ENCODE data around the gene EPX.

EPX gene

DNA sequence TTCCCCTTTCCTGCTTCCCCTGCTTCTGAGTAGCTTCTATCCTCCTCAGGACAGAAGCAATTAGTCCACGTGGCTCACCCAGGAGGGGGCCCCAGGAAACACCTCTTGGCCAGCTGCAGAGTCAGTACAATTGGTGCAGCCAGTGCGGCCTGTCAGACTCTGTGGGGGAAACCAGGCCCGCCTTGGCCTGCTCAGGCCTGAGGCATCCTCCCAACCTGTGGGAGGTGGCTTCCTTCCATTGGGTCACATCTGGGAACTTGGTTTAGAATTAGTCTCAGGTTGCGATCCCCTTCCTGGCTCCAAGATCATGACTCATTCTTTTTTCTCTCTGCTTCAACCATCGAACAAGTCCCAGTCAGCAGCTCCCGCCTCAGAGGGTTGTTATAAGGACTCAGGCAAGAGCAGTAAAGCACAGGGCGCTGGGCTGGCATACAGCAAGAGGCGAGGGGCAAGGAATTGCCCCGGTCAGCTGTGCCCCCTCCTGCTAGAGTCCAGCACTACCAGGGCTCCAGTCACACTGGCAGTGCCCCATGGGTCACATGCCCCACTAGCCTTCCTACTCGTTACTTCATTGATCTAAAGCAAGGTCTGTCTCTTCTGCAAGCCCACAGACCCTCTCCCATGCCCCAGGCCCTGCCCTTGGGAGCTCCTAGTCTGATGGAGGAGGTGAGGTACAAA lies 8.1 kb upstream of the EPX start:
- DNase-seq, result peak; percentile 90
- in situ Hi-C loops (cut with MboI; ENCODE audit: low pct_unique_long_range_greater_than_20kb, low sequenced_read_pairs), result no loop called here

DNA sequence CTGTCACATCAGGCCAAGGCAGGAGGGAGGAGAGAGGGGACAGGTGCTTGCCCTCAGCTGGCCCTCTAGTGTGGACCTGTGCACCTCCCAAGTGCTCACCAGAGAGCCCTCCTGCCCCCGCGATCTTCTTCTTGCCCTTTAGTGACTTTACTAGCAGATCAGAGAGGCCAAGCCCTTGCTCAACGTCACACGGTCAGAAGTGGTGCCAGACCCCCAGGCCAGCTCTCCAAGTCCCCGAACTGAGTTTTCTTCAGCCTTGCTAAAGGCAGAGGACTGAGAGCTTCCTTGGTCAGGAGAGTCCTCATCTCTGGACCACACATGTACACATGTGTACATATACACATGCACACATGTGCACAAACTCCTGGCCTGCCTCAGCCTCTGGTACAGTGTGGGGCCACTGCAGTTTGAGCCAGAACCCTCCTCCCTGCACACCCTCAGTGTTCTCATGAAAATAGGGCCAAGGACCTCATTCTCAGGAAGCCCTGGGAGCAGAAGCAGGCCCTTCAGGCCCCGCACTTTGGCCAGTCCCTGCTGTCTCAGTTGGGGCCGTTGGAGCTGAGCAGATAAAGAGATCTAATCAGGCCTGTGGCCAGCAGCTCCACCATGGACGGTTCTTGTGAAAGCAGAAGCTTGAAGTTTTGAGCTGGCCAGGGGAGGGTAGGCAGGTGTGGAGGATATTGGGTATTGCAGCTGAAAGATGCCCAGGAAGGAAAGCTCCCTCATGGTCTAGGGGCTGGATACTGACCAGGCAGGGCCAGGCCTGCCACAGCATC lies 7.4 kb upstream of the EPX start:
- DNase-seq, result no peak
- in situ Hi-C loops (cut with MboI; ENCODE audit: low pct_unique_long_range_greater_than_20kb, low sequenced_read_pairs), result no loop called here

DNA sequence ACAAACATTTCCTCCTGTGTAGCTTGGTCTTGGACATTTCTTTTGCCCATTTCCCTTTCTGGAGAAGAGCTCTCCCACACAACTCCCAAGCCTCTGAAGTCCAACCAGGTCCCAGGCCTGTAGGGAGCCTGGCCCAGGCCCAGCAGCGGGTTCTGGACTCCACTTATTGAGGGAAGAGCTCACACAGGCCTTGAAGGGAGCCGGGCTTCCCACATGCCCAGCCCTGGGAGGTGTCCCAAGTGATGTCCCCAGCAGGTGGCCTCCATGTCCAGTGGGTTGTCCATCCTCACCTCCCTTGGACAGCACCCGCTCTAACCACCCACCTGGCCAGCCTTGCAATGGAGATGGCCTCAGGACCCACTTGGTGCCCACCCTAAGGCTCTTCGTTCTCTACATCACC lies 5.9 kb upstream of the EPX start:
- in situ Hi-C loops (cut with MboI; ENCODE audit: low pct_unique_long_range_greater_than_20kb, low sequenced_read_pairs), result no loop called here
- DNase-seq, result no peak

- in situ Hi-C loops (cut with MboI; ENCODE audit: low pct_unique_long_range_greater_than_20kb, low sequenced_read_pairs), result no loop called here
- DNase-seq, result no peak
Observed at GRCh38 chr17:58187063-58187462, 5.5 kb upstream of the EPX start.

GRCh38 chr17:58187675-58188074 lies 4.9 kb upstream of the EPX start:
- in situ Hi-C loops (cut with MboI; ENCODE audit: low pct_unique_long_range_greater_than_20kb, low sequenced_read_pairs), result no loop called here
- no peak for DNase-seq

DNA sequence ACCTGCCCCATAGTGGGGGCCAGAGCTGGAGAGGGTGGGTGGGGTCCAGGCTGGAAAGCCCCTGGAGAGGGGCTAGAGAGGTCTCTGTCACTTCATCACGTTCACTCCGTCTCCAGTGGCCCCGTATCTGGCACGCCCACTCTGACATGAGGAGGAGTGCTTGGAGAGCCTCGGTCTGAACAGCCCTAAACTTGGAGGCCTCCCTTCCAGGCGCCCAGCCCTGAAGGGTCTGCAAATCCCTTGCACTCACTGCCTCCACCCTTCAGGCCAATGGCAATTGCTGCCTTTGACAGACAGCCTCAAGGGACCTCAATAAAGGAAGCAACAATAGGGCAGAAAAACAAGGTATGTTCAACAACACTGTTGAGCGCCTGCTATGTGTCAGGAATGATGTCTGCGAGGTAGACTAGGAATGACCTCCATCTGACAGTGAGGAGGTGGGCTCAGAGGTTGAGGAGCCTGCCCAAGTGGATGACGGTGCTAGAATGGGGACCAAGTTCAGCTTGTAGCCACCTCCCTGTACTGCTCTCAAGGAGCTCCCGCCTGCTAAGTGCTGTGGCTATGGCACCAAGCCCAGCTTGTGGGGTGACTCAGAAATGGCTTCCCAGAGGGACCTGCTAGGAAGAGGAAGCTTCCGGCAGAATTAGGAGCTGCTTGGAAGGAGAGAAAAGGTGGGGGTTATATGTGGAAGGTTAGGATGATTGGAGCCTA lies 2.9 kb upstream of the EPX start:
- in situ Hi-C loops (cut with MboI; ENCODE audit: low pct_unique_long_range_greater_than_20kb, low sequenced_read_pairs), result no loop called here
- DNase-seq, result peak; percentile 37

GRCh38 chr17:58191241-58191896 lies 1.2 kb upstream of the EPX start:
- DNase-seq, result no peak
- in situ Hi-C loops (cut with MboI; ENCODE audit: low pct_unique_long_range_greater_than_20kb, low sequenced_read_pairs), result no loop called here

DNA sequence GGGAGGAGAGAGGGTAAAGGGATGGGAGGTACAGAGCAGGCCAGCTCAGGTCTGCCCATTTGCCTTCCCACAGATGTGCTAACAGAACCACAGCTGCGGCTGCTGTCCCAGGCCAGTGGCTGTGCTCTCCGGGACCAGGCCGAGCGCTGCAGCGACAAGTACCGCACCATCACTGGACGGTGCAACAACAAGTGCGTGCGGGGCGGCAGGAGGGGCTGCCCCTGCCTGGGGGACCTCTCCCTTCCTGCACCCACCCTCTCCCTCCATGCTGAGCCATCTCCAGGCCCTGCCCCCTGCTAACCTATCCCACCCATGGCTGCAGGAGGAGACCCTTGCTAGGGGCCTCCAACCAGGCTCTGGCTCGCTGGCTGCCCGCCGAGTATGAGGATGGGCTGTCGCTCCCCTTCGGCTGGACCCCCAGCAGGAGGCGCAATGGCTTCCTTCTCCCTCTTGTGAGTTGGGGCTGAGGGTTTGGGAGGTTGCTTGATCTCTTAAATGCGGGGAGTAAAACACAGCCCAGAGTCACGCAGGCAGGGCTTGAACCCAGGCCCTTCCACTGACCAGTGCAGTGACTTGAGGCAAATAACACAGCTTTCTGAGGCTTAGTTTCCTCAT lies 1.2 kb downstream of the EPX start:
- in situ Hi-C loops (cut with MboI; ENCODE audit: low pct_unique_long_range_greater_than_20kb, low sequenced_read_pairs), result no loop called here
- no peak for DNase-seq

DNA sequence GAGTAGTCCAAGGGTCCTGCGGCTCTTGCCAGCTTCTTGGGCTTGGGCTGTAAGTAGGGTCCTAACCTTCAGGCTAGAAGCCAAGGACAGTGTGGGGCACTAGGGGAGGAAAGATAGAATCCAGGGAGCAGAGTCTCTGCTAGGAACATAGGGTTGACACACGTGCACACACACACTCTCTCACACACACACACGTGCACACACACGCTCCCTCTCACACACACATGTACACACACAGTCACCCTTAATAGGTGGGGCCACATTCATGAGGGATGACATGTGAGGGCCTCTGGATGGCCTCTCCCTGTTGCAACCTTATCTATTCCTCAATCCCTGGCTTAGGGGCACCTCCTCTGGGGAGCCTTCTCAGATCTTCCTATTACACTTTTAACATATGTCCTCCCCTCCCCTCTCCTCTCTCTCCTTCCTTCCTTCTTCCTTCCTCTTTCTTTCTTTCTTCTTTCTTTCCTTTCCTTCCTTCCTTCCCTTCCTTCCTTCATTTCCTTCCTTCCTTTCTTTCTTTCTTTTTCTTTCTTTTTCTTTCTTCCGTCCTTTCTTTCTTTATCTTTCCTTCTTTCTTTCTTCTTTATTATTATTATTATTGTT lies 3.1 kb downstream of the EPX start:
- in situ Hi-C loops (cut with MboI; ENCODE audit: low pct_unique_long_range_greater_than_20kb, low sequenced_read_pairs), result no loop called here
- DNase-seq, result no peak

DNA sequence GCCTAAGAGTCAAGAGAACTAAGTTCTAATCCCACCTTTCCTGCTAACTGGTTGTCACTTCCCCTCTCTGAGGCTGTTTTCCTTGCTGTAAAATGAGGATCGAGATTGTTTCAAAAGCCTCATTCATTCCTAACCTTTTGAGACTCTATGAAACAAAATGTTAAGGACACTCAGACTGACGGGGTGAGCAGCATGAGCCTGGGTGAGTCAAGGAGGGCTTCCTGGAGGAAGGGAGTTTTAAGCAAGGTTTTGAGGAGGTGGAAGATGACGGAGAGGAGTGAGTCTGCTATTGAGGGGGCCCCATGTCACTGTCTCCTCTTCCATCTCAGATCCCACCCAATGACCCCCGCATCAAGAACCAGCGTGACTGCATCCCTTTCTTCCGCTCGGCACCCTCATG lies 4.1 kb downstream of the EPX start:
- DNase-seq, result no peak
- in situ Hi-C loops (cut with MboI; ENCODE audit: low pct_unique_long_range_greater_than_20kb, low sequenced_read_pairs), result no loop called here

DNA sequence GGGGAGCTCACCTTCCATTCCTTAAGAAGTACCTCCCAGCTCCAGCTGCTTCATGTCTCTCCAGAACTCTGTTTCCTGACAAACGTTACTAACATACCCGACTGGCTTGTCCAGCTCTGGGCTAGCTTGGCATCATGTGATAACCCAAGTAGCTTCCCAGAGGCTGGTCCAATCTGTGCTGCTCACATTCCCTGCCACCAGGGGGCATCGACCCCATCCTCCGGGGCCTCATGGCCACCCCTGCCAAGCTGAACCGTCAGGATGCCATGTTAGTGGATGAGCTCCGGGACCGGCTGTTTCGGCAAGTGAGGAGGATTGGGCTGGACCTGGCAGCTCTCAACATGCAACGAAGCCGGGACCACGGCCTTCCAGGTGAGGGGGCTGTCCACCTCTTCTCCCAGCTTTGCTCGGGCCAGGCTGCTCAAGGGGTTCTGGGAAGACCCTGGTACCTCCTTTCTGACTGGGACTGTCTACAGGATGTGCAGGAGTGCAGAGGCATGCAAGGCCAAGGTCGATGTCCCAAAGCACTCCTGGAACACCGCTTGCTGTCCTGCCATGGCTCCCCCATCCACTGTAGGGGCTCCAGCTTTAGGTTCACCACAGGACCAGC lies 7.6 kb downstream of the EPX start:
- in situ Hi-C loops (cut with MboI; ENCODE audit: low pct_unique_long_range_greater_than_20kb, low sequenced_read_pairs), result no loop called here
- peak; percentile 82 for DNase-seq

GRCh38 chr17:58202859-58203258 lies 10.3 kb downstream of the EPX start:
- in situ Hi-C loops (cut with MboI; ENCODE audit: low pct_unique_long_range_greater_than_20kb, low sequenced_read_pairs), result no loop called here
- DNase-seq, result no peak

GRCh38 chr17:58204796-58205195 lies 12.3 kb downstream of the EPX start:
- no peak for DNase-seq

GRCh38 chr17:58205936-58206335 lies 13.4 kb downstream of the EPX start:
- no peak for DNase-seq
- in situ Hi-C loops (cut with MboI; ENCODE audit: low pct_unique_long_range_greater_than_20kb, low sequenced_read_pairs), result no loop called here

More at GRCh38 chr17:58204796-58205195, 12.3 kb downstream of the EPX start:
- in situ Hi-C loops (cut with MboI; ENCODE audit: low pct_unique_long_range_greater_than_20kb, low sequenced_read_pairs), result no loop called here

DNA sequence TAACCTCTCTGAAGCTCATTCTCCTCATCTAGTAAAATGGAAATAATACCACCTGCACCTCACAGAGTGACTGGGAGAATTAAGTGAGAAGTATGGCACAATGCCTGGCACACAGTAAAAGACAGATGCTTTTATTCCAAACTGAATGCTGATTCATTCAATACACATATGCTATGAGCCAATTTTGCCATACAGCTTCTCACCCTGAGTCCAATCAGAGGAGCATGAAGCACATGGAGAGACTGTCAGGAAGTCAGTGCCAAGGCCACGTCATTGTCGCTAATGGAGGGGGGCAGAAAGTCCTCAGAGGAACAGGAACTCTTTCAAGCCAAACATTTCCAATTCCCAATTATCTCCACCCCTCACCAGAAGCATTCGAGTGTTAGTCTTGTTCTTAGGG lies 14.9 kb downstream of the EPX start:
- DNase-seq, result no peak

DNA sequence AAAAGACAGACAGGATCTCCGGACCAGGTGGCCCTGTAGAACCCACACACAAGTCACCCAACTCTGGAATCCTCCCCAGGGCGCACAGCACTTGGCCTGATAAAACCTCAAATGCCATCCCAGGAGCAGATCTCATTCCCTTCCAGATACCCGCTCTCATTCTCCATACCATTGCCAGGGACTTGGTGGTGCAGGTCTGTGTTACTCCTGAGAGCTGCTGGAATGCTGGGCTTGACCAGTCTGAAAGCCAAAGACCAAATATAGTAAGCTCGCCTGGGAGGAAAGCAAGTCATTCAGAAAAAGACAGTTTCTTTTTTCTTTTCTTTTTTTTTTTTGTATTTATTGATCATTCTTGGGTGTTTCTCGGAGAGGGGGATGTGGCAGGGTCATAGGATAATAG lies 15.8 kb downstream of the EPX start:
- in situ Hi-C loops (cut with MboI; ENCODE audit: low pct_unique_long_range_greater_than_20kb, low sequenced_read_pairs), result no loop called here
- no peak for DNase-seq

More for the DNA sequence above, 14.9 kb downstream of the EPX start:
- in situ Hi-C loops (cut with MboI; ENCODE audit: low pct_unique_long_range_greater_than_20kb, low sequenced_read_pairs), result no loop called here

- DNase-seq, result peak; percentile 47
- in situ Hi-C loops (cut with MboI; ENCODE audit: low pct_unique_long_range_greater_than_20kb, low sequenced_read_pairs), result no loop called here
Observed at GRCh38 chr17:58210922-58211321, 18.4 kb downstream of the EPX start.

DNA sequence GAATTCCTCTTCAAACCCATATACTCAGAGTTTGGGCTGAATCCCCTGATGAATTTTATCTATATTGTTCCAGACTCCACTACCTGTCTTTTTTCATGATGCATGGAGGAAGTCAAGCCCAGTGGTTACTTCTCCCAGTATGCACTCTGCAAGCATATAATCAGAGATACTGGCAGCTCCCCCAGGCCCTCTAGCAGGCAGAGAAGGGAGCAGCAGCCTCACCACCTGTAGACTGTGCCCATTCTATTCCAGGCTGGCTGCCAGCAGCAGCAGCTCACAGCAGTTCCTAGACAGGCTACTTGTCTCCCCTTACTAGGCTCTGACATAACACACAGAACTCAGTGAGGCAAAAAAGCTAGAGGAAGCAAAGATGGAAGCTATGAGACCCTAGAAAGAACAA lies 23.2 kb downstream of the EPX start:
- in situ Hi-C loops (cut with MboI; ENCODE audit: low pct_unique_long_range_greater_than_20kb, low sequenced_read_pairs), result no loop called here
- peak; percentile 37 for DNase-seq

GRCh38 chr17:58217766-58218165 lies 25.2 kb downstream of the EPX start:
- in situ Hi-C loops (cut with MboI; ENCODE audit: low pct_unique_long_range_greater_than_20kb, low sequenced_read_pairs), result no loop called here
- no peak for DNase-seq

All from KBM-7 (cell line).